GM18873 (cell line): ENCODE results near the gene NRP1.
"Not testable (repeated sequence)": the region's sequence is repeated elsewhere in the genome, so short reads cannot be mapped to it uniquely, and the experiment has no call there.

Source experiments
- ATAC-seq: cut with Tn5 transposase; IDR thresholded peaks from one replicate; pipeline ENCODE4 v1.9.1; 2021; ENCODE audit warnings: mild to moderate bottlenecking, moderate library complexity, moderate number of reproducible peaks; ENCODE audit not compliant: unreplicated experiment, low FRiP score

Gene NRP1

GRCh38 chr10:33326933-33327332 is 7.5 kb downstream of the NRP1 start:
- no peak for ATAC-seq

GRCh38 chr10:33325929-33326328 is 8.5 kb downstream of the NRP1 start:
- ATAC-seq: no peak

DNA sequence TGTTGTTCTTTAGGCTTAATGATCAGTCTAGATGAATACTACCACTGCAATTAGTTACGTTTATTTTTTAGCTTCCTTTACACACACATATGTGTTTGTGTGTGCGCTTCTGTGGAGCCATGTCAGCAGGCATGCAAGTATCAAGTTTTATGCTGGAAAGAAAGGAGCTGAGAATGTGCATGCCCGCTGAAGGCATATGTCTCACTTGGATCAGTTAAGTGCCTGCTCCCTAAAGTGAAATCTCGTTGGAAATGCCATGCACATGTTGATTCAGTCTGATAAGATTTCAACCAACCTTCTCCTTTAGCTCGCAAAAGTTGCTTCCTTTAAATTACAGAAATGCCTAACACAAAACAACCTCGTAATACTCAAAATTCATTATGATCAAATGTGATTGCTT is 10.7 kb downstream of the NRP1 start:
- no peak for ATAC-seq

DNA sequence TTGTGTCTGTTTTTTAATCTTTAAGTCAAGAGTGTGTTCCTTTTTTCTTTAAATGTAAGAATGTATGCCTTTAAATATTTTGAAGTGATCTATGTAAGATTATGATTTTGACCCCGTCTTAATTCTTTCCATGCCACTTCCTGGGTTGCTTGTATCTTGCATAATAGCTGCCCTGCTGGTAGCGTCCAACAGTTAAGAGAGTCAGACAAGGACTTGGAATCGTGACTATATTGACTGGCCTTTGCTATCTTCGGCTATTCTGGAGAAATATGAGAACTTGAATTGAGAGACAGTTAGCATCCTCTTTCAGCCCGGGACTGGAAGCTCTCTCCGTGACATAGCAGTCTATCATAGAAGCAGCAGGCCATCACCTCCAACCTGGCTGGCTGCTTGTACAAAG is 13.0 kb downstream of the NRP1 start:
- ATAC-seq: no peak

GRCh38 chr10:33320288-33320687 is 14.2 kb downstream of the NRP1 start:
- no peak for ATAC-seq

DNA sequence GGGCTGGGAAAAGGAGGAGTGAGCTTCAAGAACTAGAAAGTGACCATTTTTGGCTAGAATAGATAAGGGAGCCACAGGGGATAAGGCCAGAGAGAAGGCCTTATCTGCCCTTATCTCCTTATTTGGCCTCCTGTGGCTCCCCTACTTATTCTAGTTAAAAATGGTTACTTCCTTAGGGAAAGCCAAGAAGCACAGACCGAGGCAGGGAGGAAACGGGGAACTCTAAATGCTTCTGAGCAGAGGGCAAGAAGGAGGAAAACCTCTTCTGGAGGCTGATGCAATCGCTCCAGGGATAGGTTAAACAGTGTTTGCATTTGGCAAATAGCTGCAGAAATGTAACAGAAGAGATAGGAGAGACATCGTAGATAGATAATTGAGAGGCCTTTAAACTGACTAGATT is 18.6 kb downstream of the NRP1 start:
- ATAC-seq: no peak

DNA sequence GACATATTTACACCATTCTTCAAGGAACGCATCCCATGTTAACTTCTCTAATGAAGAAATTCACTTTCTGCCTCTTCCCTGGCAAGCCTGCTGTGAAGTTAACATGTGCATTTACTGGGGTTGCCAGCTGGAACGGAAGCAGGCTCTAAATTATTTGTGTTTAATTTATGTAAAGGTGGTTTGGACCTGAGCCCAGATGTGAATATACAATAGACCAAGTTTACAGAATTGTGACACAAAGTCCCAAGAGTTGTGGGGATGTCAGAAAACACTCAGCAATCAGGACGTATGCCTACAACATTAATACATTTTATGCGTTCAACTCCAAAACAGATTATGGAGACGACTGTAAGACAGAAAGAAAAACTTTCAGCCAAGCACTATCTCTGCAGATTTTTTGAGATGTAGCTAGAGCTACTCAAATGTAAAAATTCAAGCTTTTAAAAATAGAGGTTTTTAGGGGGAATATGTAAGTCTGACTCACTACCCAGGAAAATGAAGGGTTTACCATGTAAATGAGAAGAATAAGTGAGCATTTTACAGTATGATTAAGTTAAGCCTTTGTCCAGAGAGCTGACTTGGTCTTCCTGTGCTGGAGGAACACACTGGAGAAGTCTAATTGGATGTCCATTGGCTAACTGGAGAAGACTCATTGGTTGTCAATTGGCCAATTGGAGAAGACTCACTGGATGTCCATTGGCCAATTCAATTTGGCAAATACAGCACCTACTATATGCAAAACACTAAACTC is 19.5 kb downstream of the NRP1 start:
- no peak for ATAC-seq

DNA sequence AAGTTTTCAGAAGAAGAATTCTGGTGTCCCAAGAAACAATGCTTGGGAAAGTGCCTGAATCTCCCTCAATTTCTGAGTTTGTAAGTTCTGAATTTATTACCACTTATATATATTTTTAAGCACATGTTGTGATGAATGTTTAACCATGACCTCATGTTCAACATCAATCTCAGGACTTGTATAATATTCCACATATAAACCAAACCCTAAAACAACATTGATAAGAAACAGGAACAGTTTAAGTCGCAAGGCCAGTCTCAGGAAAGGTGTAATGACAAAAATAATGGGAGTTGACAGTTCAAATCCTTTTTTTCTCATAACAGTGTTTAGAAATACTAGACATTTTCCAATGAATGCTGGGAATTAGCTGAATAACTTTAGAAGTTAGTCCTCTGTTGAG is 22.8 kb downstream of the NRP1 start:
- ATAC-seq: no peak

DNA sequence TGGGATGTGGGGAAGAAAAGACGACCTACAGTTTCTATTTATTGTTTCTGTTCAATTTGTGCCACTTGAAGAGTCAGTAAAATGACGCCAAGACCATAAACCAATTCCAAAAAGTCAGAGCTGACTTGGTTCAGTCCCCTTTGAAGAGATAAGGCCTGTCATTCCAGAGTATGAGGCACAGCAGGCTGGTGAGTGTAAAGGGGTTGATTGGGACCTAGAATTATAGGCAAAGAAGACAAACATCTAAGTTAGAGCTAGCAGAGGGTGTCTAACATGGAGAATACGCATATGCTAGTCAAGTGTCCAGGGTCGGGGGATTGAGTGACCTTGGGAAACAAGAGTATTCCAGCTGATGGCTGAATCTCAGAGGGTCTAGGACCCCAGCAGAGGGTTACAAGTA is 23.6 kb downstream of the NRP1 start:
- ATAC-seq: no peak

DNA sequence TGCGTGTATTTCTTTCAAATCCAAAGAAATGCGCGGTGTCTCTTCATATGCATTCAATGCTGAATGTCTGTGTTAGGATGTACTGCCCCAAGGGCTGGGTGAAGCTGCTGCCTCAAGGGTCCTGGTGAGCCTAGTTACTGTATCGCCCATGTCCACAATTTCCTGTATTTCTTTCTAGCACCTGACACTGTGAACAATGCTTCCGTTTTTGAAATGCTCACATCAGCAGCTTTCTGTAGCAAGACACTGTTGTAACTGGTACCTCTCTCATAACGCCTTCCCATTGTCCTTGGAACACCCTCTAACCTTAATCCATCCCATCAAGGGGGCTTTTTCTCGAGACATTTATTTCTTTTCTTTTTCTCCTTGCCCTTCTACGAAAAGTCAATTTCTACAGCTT is 25.1 kb downstream of the NRP1 start:
- no peak for ATAC-seq

GRCh38 chr10:33307835-33308234 is 26.6 kb downstream of the NRP1 start:
- no peak for ATAC-seq

GRCh38 chr10:33306701-33307519 is 27.6 kb downstream of the NRP1 start:
- no peak for ATAC-seq

- ATAC-seq: no peak
Measured at GRCh38 chr10:33306126-33306525, 28.3 kb downstream of the NRP1 start.

DNA sequence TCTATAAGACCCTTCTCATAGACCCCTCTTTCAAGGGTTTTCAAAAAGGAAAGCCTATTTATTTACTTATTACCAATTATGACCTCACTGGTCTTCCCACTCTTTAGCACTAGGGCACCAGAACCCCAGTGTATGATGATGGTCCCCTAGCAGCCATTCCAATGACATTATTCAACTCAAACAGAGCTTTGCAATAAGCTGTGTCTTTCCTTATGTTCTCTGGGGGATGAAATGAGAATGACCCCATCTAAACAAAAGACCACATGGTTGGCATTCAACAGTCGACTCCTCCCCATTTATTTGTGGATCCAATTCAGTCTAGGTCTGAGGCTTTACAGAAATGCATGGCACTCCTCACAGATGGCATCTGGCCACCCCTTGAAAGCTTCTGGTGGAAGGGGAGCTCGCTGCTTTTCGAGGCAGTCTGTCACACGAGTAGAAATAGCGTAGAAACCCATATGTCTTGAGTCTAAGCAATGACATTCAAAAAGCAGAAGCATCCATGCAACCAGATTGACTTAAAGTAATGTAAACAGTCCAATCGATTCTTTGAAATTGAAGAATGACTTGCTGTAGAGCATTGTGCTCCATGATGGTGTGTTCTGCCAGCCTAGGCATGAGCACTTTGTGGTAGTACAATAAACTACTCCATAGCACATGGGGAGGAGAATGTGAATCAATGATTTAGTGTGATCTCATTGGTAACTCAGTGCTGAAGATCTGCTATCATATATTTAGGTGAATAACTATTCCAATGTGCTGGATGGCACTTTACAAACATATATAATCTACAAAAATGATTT is 29.8 kb downstream of the NRP1 start:
- ATAC-seq: no peak

DNA sequence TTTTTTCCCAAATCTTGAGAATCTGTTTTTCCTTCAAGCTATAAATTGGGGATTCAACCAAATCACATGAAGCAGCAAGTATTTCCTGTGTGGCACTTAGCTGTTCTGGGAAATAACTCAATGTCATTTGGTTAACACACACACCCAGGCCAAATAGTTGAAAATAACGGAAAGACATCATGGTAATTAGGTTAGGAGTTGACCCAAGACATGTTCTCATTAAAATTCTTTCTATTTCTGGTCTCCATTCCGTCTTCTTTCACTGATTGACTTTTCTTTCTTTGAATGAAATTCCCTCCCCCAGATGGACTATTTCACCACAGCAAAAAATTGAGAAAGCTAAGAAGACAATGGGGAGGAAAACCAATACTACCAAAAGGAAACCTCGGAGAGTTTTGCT is 30.5 kb downstream of the NRP1 start:
- no peak for ATAC-seq

GRCh38 chr10:33302208-33302829 is 32.1 kb downstream of the NRP1 start:
- no peak for ATAC-seq

DNA sequence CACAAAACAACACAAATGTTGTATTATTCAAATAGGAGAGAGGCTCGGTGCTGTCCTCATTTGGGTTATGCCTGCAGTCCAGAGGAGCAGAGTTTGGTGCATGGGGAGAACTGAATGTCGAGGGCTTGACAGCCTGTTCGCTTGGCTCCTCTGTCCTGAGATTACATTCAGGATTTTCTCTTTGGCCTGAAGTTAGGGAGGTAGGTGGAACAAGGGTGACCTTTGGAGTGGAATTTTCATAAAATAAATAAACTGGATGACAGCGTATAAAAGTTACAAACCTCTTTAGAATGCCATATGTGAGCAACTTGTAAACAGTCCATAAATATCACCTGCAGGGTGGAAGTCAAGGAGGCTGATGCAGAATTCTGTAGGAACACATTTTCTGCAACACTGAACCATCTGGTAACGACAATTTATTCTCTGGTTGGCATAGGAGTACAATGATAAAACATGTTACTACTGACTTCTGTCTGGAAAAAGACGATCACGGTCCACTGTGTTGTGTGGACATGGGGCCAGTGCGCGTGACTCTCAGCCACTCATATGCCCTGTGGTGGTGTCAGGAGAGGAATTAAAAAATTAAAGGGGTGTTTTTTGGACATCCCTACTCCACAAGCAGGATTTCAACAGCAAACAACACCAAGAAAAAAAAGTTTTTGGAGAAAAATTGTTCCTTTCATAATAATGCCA is 33.2 kb downstream of the NRP1 start:
- no peak for ATAC-seq

DNA sequence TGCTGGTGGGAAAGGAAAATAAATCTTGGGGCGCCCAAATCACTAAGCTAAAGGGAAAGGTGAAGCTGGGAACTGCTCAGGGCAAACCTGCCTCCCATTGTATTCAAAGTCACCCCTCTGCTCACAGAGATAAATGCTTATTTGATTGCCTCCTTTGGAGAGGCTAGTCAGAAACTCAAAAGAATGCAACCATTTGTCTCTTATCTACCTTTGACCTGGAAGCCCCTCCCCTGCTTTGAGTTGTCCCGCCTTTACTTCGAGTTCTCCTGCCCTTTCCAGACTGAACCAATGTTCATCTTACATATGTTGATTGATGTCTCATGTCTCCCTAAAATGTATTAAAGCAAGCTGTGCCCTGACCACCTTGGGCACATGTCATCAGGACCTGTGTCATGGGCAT is 33.9 kb downstream of the NRP1 start:
- not testable (repeated sequence) for ATAC-seq

DNA sequence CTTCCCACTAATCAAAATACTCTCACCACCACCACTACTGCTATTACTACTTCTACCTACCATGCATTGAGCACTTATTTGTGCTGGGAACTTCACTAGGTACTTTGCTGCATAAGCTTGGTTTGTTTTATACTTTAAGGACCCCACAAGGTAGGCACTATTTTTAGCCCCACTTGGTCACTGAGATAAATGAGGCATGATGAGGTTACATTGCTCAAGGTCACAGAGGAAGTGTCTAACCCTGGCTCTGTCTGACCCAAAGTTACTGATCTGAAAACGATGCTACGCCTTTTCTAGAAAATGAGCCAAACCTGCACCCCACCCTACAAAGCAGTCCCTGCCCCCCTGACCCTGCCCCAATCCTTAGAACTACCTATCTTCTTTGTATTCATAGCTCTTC is 35.6 kb downstream of the NRP1 start:
- no peak for ATAC-seq

DNA sequence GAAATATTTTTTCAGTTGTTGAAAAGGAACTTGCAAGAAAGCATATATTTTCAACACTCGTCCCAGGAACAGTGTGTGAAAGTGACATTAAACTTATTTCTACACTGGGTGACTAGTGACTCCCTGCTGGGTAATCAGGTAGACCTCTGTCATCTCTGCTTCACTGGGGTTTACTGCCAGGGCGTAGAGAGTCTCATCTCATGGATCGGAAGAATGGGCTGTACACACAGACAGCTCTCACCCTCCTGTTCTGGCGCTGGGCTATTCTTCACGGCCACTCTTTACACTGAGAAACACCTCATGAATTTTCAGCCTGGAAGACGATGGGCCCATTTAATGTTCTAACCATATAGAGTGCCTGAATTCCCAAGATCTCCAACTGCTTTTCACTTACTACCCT is 36.4 kb downstream of the NRP1 start:
- ATAC-seq: no peak
